ENCODE results near the gene RERE. TPM values are rescaled to one million over a fixed set of nuclear protein-coding genes. Genes with fewer than 3 reads are reported as not detected.

RERE gene
- polyA plus RNA-seq, 10 donors: 61.7 to 94.3 (median 77.6) TPM

- DNase-seq: no peak
Measured at GRCh38 chr1:8578936-8579335, 238.5 kb downstream of the RERE start.

- no peak for DNase-seq
Measured at GRCh38 chr1:8578132-8578877, 239.1 kb downstream of the RERE start.

GRCh38 chr1:8574985-8575384 lies 242.5 kb downstream of the RERE start:
- DNase-seq: no peak

GRCh38 chr1:8572106-8572505 lies 245.3 kb downstream of the RERE start:
- no peak for DNase-seq

GRCh38 chr1:8571200-8571984 lies 246.0 kb downstream of the RERE start:
- DNase-seq: peak; percentile 37 to 54 (median 40)

- no peak for DNase-seq
Measured at GRCh38 chr1:8570465-8570864, 247.0 kb downstream of the RERE start.

- no peak for DNase-seq
Measured at GRCh38 chr1:8569242-8569641, 248.2 kb downstream of the RERE start.

- DNase-seq: no peak
Measured at GRCh38 chr1:8568837-8569236, 248.6 kb downstream of the RERE start.

GRCh38 chr1:8567146-8567545 lies 250.3 kb downstream of the RERE start:
- no peak for DNase-seq

GRCh38 chr1:8565802-8566201 lies 251.6 kb downstream of the RERE start:
- no peak for DNase-seq

GRCh38 chr1:8563944-8564537 lies 253.4 kb downstream of the RERE start:
- no peak for DNase-seq

- no peak for DNase-seq
Measured at GRCh38 chr1:8562881-8563865, 254.3 kb downstream of the RERE start.

GRCh38 chr1:8562222-8562621 lies 255.2 kb downstream of the RERE start:
- no peak for DNase-seq

GRCh38 chr1:8560611-8561544 lies 256.6 kb downstream of the RERE start:
- peak; percentile 36 to 68 (median 40) for DNase-seq

- DNase-seq: no peak
Measured at GRCh38 chr1:8560035-8560434, 257.4 kb downstream of the RERE start.

- DNase-seq: no peak
Measured at GRCh38 chr1:8555582-8555981, 261.9 kb downstream of the RERE start.

- DNase-seq: no peak
Measured at GRCh38 chr1:8554956-8555534, 262.4 kb downstream of the RERE start.

- DNase-seq: no peak
Measured at GRCh38 chr1:8552820-8553397, 264.5 kb downstream of the RERE start.

GRCh38 chr1:8551613-8552489 lies 265.6 kb downstream of the RERE start:
- no peak for DNase-seq

Measured in muscle of back (tissue), 11 donors.